IMR-90 (cell line): ENCODE measurements around the gene SAA4. TPM values are rescaled to one million over a fixed set of nuclear protein-coding genes. Genes with fewer than 3 reads are reported as not detected.

ENCODE experiments used
- ATAC-seq: fragments of 200-7000 bp; cut with Tn5 transposase; 2 replicates; pipeline ENCODE4 v1.9.1; 2020; ENCODE audit warnings: low read depth, mild to moderate bottlenecking, moderate library complexity
- BruUV-seq: library from RNA; stranded (reverse); fragments of 400-500 nt; replicated peaks from 2 replicates; lab custom pipeline; 2021; lab: Mats Ljungman, UMichigan
- CTCF ChIA-PET: fragments of 300-600 bp; formaldehyde crosslinking; extraction: SDS; loops from one replicate; lab custom pipeline; 2021; ENCODE audit warnings: antibody characterized with exemption; lab: Yijun Ruan, JAX
- POLR2A ChIA-PET: fragments of 300-600 bp; sonication (Branson Sonifier 250); formaldehyde crosslinking; loops from one replicate; lab custom pipeline; 2022; ENCODE audit warnings: antibody characterized with exemption; ENCODE audit not compliant: unreplicated experiment; lab: Charles Lee
- DNase-seq: peaks from one replicate; pipeline ENCODE4 v3.0.0; 2013
- H2AFZ ChIP-seq: replicated peaks from 2 replicates; pipeline ENCODE3; 2013; ENCODE audit warnings: low read length, mild to moderate bottlenecking; ENCODE audit not compliant: poor library complexity
- H2AK5ac ChIP-seq: 2 replicates; pipeline ENCODE4 v1.6.1; 2013; ENCODE audit warnings: low read depth, low read length, inconsistent platforms
- H2AK9ac ChIP-seq: replicated peaks from 2 replicates; pipeline ENCODE3; 2013; ENCODE audit warnings: mild to moderate bottlenecking, low read depth, low read length, moderate library complexity; ENCODE audit not compliant: poor library complexity
- H2BK120ac ChIP-seq: 2 replicates; pipeline ENCODE4 v1.6.1; 2013; ENCODE audit warnings: low read depth, low read length, inconsistent platforms
- H2BK15ac ChIP-seq: 3 replicates; pipeline ENCODE4 v1.6.1; 2013; ENCODE audit warnings: low read depth, low read length, inconsistent platforms
- H2BK20ac ChIP-seq: 2 replicates; pipeline ENCODE4 v1.6.1; 2013; ENCODE audit warnings: low read depth, mild to moderate bottlenecking, inconsistent platforms, low read length, moderate library complexity
- H2BK5ac ChIP-seq: 2 replicates; pipeline ENCODE4 v1.6.1; 2013; ENCODE audit warnings: mild to moderate bottlenecking, low read depth, low read length, inconsistent platforms; ENCODE audit not compliant: poor library complexity, severe bottlenecking
- H3K14ac ChIP-seq: replicated peaks from 2 replicates; pipeline ENCODE4 v1.6.1; 2013; ENCODE audit warnings: low read depth, low read length, inconsistent platforms
- H3K18ac ChIP-seq: 2 replicates; pipeline ENCODE4 v1.6.1; 2013; ENCODE audit warnings: low read depth, low read length, control low read depth
- H3K23ac ChIP-seq: 2 replicates; pipeline ENCODE4 v1.6.1; 2013; ENCODE audit warnings: low read depth, low read length, inconsistent platforms
- H3K27ac ChIP-seq: 2 replicates; pipeline ENCODE4 v1.5.1; 2013; ENCODE audit warnings: mild to moderate bottlenecking, control low read depth, low read length; ENCODE audit not compliant: insufficient read depth
- H3K27me3 ChIP-seq: 2 replicates; pipeline ENCODE4 v1.6.1; 2013; ENCODE audit warnings: low read length; ENCODE audit not compliant: control insufficient read depth, insufficient read depth
- H3K36me3 ChIP-seq: 2 replicates; pipeline ENCODE4 v1.6.1; 2013; ENCODE audit warnings: low read length, mixed read lengths; ENCODE audit not compliant: control insufficient read depth, insufficient read depth
- H3K4ac ChIP-seq: 2 replicates; pipeline ENCODE4 v1.6.1; 2013; ENCODE audit warnings: low read depth, low read length, inconsistent platforms
- H3K4me1 ChIP-seq: 2 replicates; pipeline ENCODE4 v1.6.1; 2013; ENCODE audit warnings: low read length, mixed read lengths; ENCODE audit not compliant: control insufficient read depth, insufficient read depth
- H3K4me2 ChIP-seq: 2 replicates; pipeline ENCODE4 v1.6.1; 2013; ENCODE audit warnings: low read depth, mild to moderate bottlenecking, control low read depth, low read length, moderate library complexity
- H3K4me3 ChIP-seq: 2 replicates; pipeline ENCODE4 v1.5.1; 2013; ENCODE audit warnings: low read depth, mild to moderate bottlenecking, control low read depth, low read length, moderate library complexity; ENCODE audit not compliant: insufficient read depth
- H3K56ac ChIP-seq: 2 replicates; pipeline ENCODE4 v1.6.1; 2013; ENCODE audit warnings: low read length, inconsistent platforms; ENCODE audit not compliant: insufficient read depth; ENCODE audit errors: extremely low read depth
- H3K79me1 ChIP-seq, 2 experiments: 2 replicates each; pipeline ENCODE4 v1.6.1; 2013; ENCODE audit warnings: low read length in 2 of 2, inconsistent platforms in 1 of 2, low read depth in 1 of 2
- H3K9ac ChIP-seq: 2 replicates; pipeline ENCODE4 v1.6.1; 2013; ENCODE audit warnings: low read depth, low read length, control low read depth
- H3K9me1 ChIP-seq: 2 replicates; pipeline ENCODE4 v1.6.1; 2013; ENCODE audit warnings: low read length, inconsistent platforms; ENCODE audit not compliant: insufficient read depth
- H3K9me3 ChIP-seq: 2 replicates; pipeline ENCODE4 v1.6.1; 2013; ENCODE audit warnings: low read length; ENCODE audit not compliant: control insufficient read depth, insufficient read depth
- H4K20me1 ChIP-seq: 2 replicates; pipeline ENCODE4 v1.6.1; 2013; ENCODE audit warnings: low read length, inconsistent platforms; ENCODE audit not compliant: insufficient read depth
- H4K5ac ChIP-seq: 2 replicates; pipeline ENCODE4 v1.6.1; 2013; ENCODE audit warnings: mild to moderate bottlenecking, low read depth, low read length, control low read depth
- H4K8ac ChIP-seq, 2 experiments: 2 replicates each; pipeline ENCODE4 v1.6.1; 2013; ENCODE audit warnings: low read depth in 2 of 2, low read length in 2 of 2, control low read depth in 1 of 2, inconsistent platforms in 1 of 2
- H4K91ac ChIP-seq: 2 replicates; pipeline ENCODE4 v1.6.1; 2013; ENCODE audit warnings: low read depth, low read length, inconsistent platforms; ENCODE audit not compliant: insufficient read depth
- BHLHE40 ChIP-seq: fragments of 150-350 bp; IDR thresholded peaks from 2 replicates; pipeline ENCODE4 v1.6.1; 2016; ENCODE audit warnings: mild to moderate bottlenecking, low read depth, low read length
- CHD1 ChIP-seq: IDR thresholded peaks from 2 replicates; pipeline ENCODE4 v1.6.1; 2012; ENCODE audit warnings: low read depth, low read length, improper control_type of control experiment
- FOS ChIP-seq: fragments of 150-350 bp; IDR thresholded peaks from 2 replicates; pipeline ENCODE4 v1.6.1; 2016; ENCODE audit warnings: low read depth, low read length
- MAZ ChIP-seq: IDR thresholded peaks from 2 replicates; pipeline ENCODE4 v1.6.1; 2012; ENCODE audit warnings: low read depth, mild to moderate bottlenecking, low read length, improper control_type of control experiment, moderate library complexity, borderline replicate concordance
- MXI1 ChIP-seq: IDR thresholded peaks from 2 replicates; pipeline ENCODE4 v1.6.1; 2012; ENCODE audit warnings: low read depth, mild to moderate bottlenecking, low read length, moderate library complexity, borderline replicate concordance
- POLR2A ChIP-seq: IDR thresholded peaks from 2 replicates; pipeline ENCODE4 v1.6.1; 2012; ENCODE audit warnings: mild to moderate bottlenecking, low read depth, low read length
- RCOR1 ChIP-seq: IDR thresholded peaks from 2 replicates; pipeline ENCODE4 v1.6.1; 2012; ENCODE audit warnings: mild to moderate bottlenecking, low read length, improper control_type of control experiment; ENCODE audit not compliant: insufficient replicate concordance
- RFX5 ChIP-seq: IDR thresholded peaks from 2 replicates; pipeline ENCODE4 v1.8.0; 2012; ENCODE audit warnings: low read depth, mild to moderate bottlenecking, low read length, moderate library complexity
- dilution Hi-C: fragments of 300-500 bp; cut with HindIII; formaldehyde crosslinking; loops from one replicate; pipeline ENCODE4 v1.14.3; 2018; ENCODE audit warnings: low sequenced_read_pairs; ENCODE audit not compliant: unreplicated experiment
- in situ Hi-C: fragments of 300-500 bp; cut with MboI; formaldehyde crosslinking; loops from 3 replicates; pipeline ENCODE4 v1.14.3; 2019; ENCODE audit warnings: low sequenced_read_pairs, inconsistent platforms, mixed read lengths
- intact Hi-C: fragments of 100-400 bp; cut with micrococcal nuclease; formaldehyde crosslinking; loops from 2 replicates; pipeline ENCODE4 v1.10.0; 2022
- polyA plus RNA-seq, 3 experiments: library from polyadenylated mRNA; depleted of rRNA; stranded (reverse); fragments of >200 nt; gene quantifications; 2 replicates each; pipeline ENCODE4 v1.2.3, GENCODE V29; 2012; ENCODE audit warnings: low replicate concordance in 1 of 3
- total RNA-seq: library from RNA; depleted of rRNA; stranded (reverse); fragments of >200 nt; gene quantifications from 2 replicates; pipeline ENCODE4 v1.2.3, GENCODE V29; 2012
- TF ChIP-seq, protein P1 (sequence below): conservative IDR thresholded peaks from 2 replicates; pipeline ENCODE4 v1.5.1; 2012; ENCODE audit warnings: mild to moderate bottlenecking, low read depth, low read length, improper control_type of control experiment
- TF ChIP-seq, protein P2 (sequence below): fragments of 150-350 bp; IDR thresholded peaks from 2 replicates; pipeline ENCODE4 v1.6.1; 2016; ENCODE audit warnings: low read depth, mild to moderate bottlenecking, low read length, moderate library complexity, borderline replicate concordance

The SAA4 gene
- total and polyA plus RNA-seq, 2 of the 4 experiments (the other 2 are of a cell fraction): not detected

- H2AK5ac ChIP-seq: no peak overlapping the region
- no peak for ATAC-seq
- H4K5ac ChIP-seq: no peak overlapping the region
- H4K8ac ChIP-seq: no peak overlapping the region
- H2BK5ac ChIP-seq: no peak overlapping the region
- no peak for DNase-seq
- H3K9ac ChIP-seq: no peak overlapping the region
- H2BK120ac ChIP-seq: no peak overlapping the region
- CTCF ChIA-PET: no interaction called here
- no peak overlapping the region for H3K14ac ChIP-seq
- H3K4me2 ChIP-seq: no peak overlapping the region
- no peak overlapping the region for H2BK20ac ChIP-seq
- POLR2A ChIA-PET: no interaction called here
- H3K27ac ChIP-seq: no peak overlapping the region
- no TSS peak for BruUV-seq
- H4K91ac ChIP-seq: no peak overlapping the region
- H3K18ac ChIP-seq: no peak overlapping the region
- no peak overlapping the region for H3K56ac ChIP-seq
- H3K79me1 ChIP-seq: no peaks in the 10 kb centered on the region
- H2BK15ac ChIP-seq: no peak overlapping the region
- no peak overlapping the region for H2AK9ac ChIP-seq
- no peaks in the 10 kb centered on the region for H3K4me1 ChIP-seq
- dilution Hi-C loops: no loop called here
- no peaks in the 10 kb centered on the region for H4K20me1 ChIP-seq
- H3K9me1 ChIP-seq: no peaks in the 10 kb centered on the region
- no peak overlapping the region for H3K4ac ChIP-seq
- TF ChIP-seq MAZ (no peak), CHD1 (no peak), POLR2A (no peak), FOS (no peak), RFX5 (no peak), BHLHE40 (no peak), RCOR1 (no peak), MXI1 (no peak)
- TF ChIP-seq, protein P1, sequence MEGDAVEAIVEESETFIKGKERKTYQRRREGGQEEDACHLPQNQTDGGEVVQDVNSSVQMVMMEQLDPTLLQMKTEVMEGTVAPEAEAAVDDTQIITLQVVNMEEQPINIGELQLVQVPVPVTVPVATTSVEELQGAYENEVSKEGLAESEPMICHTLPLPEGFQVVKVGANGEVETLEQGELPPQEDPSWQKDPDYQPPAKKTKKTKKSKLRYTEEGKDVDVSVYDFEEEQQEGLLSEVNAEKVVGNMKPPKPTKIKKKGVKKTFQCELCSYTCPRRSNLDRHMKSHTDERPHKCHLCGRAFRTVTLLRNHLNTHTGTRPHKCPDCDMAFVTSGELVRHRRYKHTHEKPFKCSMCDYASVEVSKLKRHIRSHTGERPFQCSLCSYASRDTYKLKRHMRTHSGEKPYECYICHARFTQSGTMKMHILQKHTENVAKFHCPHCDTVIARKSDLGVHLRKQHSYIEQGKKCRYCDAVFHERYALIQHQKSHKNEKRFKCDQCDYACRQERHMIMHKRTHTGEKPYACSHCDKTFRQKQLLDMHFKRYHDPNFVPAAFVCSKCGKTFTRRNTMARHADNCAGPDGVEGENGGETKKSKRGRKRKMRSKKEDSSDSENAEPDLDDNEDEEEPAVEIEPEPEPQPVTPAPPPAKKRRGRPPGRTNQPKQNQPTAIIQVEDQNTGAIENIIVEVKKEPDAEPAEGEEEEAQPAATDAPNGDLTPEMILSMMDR: no peak
- TF ChIP-seq, protein P2, sequence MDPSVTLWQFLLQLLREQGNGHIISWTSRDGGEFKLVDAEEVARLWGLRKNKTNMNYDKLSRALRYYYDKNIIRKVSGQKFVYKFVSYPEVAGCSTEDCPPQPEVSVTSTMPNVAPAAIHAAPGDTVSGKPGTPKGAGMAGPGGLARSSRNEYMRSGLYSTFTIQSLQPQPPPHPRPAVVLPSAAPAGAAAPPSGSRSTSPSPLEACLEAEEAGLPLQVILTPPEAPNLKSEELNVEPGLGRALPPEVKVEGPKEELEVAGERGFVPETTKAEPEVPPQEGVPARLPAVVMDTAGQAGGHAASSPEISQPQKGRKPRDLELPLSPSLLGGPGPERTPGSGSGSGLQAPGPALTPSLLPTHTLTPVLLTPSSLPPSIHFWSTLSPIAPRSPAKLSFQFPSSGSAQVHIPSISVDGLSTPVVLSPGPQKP: no peak
- H3K23ac ChIP-seq: no peak overlapping the region
- no peak overlapping the region for H2AFZ ChIP-seq
- H3K27me3 ChIP-seq: peaks cover 9% of the 10 kb centered on the region
- H3K9me3 ChIP-seq: no peaks in the 10 kb centered on the region
- in situ Hi-C loops: no loop called here
- no peak overlapping the region for H3K4me3 ChIP-seq
- H3K36me3 ChIP-seq: no peaks in the 10 kb centered on the region
- intact Hi-C loops: no loop called here
These were observed 22.7 kb upstream of the SAA4 start for GRCh38 chr11:18259259-18259658.
